HG02798 (cell line): ENCODE measurements around the gene PHYHIPL.

Experiments
- ATAC-seq: cut with Tn5 transposase; IDR thresholded peaks from one replicate; pipeline ENCODE4 v1.9.1; 2021; ENCODE audit warnings: mild to moderate bottlenecking; ENCODE audit not compliant: unreplicated experiment, poor library complexity

The PHYHIPL gene

GRCh38 chr10:59285848-59286247 lies 109.4 kb downstream of the PHYHIPL start:
- ATAC-seq = no peak

GRCh38 chr10:59287587-59288255 lies 111.3 kb downstream of the PHYHIPL start:
- ATAC-seq = no peak

GRCh38 chr10:59289853-59290252 lies 113.4 kb downstream of the PHYHIPL start:
- ATAC-seq = no peak

DNA sequence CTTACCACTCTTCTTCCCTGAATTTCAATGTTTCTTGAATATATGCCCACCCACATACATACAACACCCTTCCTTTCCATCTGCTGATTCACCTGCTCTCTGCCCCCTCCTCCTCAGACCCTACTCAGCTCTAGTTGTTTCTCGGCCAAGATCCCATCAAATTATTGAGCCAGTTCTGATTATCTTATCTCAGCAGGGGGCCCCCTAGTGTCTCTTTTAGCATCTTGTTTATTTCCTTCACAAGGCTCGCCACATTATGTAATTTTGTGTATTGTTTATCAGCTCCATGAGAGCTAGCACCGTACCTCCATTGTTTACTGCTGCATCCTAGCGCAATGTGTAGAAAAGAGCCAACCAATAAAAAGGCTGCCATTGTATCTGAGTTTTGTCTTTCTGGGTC lies 114.0 kb downstream of the PHYHIPL start:
- ATAC-seq = no peak
